GM12878 (cell line): ENCODE measurements around the gene UBE2D1. TPM values are rescaled to one million over a fixed set of nuclear protein-coding genes. Genes with fewer than 3 reads are reported as not detected.

Source experiments
- IKZF1 ChIP-seq: fragments of 450-650 bp; conservative IDR thresholded peaks from 2 replicates; pipeline ENCODE4 v1.6.1; 2017; ENCODE audit warnings: antibody characterized with exemption, mild to moderate bottlenecking
- KAT2A ChIP-seq: conservative IDR thresholded peaks from 2 replicates; pipeline ENCODE4 v1.6.1; 2011; ENCODE audit warnings: low read depth, low read length; ENCODE audit not compliant: control insufficient read depth
- MEF2A ChIP-seq: IDR thresholded peaks from 2 replicates; pipeline ENCODE4 v1.6.1; 2011; ENCODE audit warnings: low read depth, mild to moderate bottlenecking, low read length, moderate library complexity; ENCODE audit not compliant: insufficient read depth
- MTA2 ChIP-seq: fragments of 450-650 bp; IDR thresholded peaks from 2 replicates; pipeline ENCODE4 v1.6.1; 2016; ENCODE audit warnings: low read depth, mild to moderate bottlenecking, moderate library complexity
- NR2C2 ChIP-seq: IDR thresholded peaks from 2 replicates; pipeline ENCODE4 v1.6.1; 2011; ENCODE audit warnings: borderline replicate concordance, low read depth; ENCODE audit not compliant: control insufficient read depth, insufficient read length
- NR2F1 ChIP-seq: fragments of 450-650 bp; conservative IDR thresholded peaks from 2 replicates; pipeline ENCODE4 v1.6.1; 2017; ENCODE audit warnings: mild to moderate bottlenecking
- POU2F2 ChIP-seq: IDR thresholded peaks from 3 replicates; pipeline ENCODE4 v1.6.1; 2011; ENCODE audit warnings: low read depth, mild to moderate bottlenecking, low read length, borderline replicate concordance
- RFX5 ChIP-seq: IDR thresholded peaks from 2 replicates; pipeline ENCODE4 v1.6.1; 2011; ENCODE audit warnings: low read depth, low read length, improper control_type of control experiment
- RUNX3 ChIP-seq: IDR thresholded peaks from 2 replicates; pipeline ENCODE4 v1.6.1; 2012; ENCODE audit warnings: low read length, inconsistent platforms
- SMC3 ChIP-seq: IDR thresholded peaks from 2 replicates; pipeline ENCODE4 v1.6.1; 2011; ENCODE audit warnings: low read length, improper control_type of control experiment, borderline replicate concordance
- SREBF2 ChIP-seq: IDR thresholded peaks from 2 replicates; pipeline ENCODE4 v1.6.1; 2012; ENCODE audit warnings: mild to moderate bottlenecking, low read length
- YBX1 ChIP-seq: fragments of 450-650 bp; IDR thresholded peaks from 2 replicates; pipeline ENCODE4 v1.6.1; 2016; ENCODE audit warnings: antibody characterized with exemption
- ZNF207 ChIP-seq: fragments of 450-650 bp; IDR thresholded peaks from 2 replicates; pipeline ENCODE4 v1.6.1; 2014; ENCODE audit warnings: antibody characterized with exemption, mild to moderate bottlenecking, borderline replicate concordance
- polyA plus RNA-seq, 11 experiments: library from polyadenylated mRNA; depleted of rRNA in 4 of 11; unstranded in 6 of 11; stranded (reverse) in 5 of 11; fragments of >200 nt; fragmentation: Nextera tagmentation in 4 of 11; fragmentation: Illumina TruSeq in 1 of 11; extraction: Ambion mirVana in 4 of 11; extraction: Trizol in 1 of 11; gene quantifications; 1 replicate in 1 of 11; 2 replicates in 10 of 11; pipeline versions ENCODE4 v1.2.1 to v1.2.3, GENCODE V29; 2011 to 2016; ENCODE audit warnings: inconsistent platforms in 2 of 11, missing spikeins in 2 of 11, low read depth in 1 of 11
- total RNA-seq, 4 experiments: library from RNA; depleted of rRNA in 3 of 4; stranded (reverse); fragments of >200 nt in 3 of 4; fragmentation: Illumina TruSeq in 1 of 4; extraction: Trizol in 1 of 4; gene quantifications; 2 replicates each; pipeline versions ENCODE4 v1.2.1 to v1.2.3, GENCODE V29; 2013 to 2021
- TF ChIP-seq, protein P1 (sequence below): fragments of 450-650 bp; IDR thresholded peaks from 2 replicates; pipeline ENCODE4 v1.6.1; 2017; ENCODE audit warnings: low read depth, mild to moderate bottlenecking, moderate library complexity
- TF ChIP-seq, protein P2 (sequence below): fragments of 450-650 bp; IDR thresholded peaks from 2 replicates; pipeline ENCODE4 v1.6.1; 2017; ENCODE audit warnings: mild to moderate bottlenecking, moderate library complexity

The UBE2D1 gene
- total and polyA plus RNA-seq, 10 of the 15 experiments (the other 5 are each of a cell fraction or from before 2014, with no cell fraction given) = 6.1 to 32.0 (median 15.5) TPM

DNA sequence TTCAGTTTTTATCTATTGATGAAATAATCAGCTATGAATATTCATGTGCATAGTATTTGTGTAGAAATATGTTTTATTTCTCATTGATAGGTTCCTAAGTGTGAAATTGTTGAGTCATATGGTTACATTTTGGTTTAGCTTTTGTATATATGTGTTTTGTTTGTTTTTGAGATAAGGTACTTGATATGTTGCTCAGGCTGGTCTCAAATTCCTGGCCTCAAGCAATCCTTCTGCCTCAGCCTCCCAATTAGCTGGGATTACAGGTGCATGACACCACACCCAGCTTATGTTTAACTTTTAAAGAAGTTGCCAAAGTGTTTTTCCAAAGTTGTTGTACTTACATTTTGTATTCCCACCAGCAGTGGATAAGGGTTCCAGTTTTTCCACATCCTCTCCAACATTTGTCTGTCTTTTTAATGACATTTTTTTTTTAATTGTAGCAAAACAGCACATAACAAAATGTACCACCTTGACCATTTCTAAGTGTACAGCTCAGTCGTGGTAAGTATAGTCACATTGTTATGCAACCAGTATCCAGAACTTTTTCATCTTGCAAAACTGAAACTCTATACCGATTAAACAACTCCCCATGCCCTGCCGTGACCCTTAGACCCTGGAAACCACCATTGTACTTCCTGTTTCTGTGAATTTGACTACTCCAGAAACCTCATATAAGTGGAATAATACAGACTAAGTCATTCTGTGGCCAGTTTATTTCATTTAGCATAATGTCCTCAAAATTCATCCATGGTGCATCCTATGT is 12.6 kb upstream of the UBE2D1 start (continued):
- TF ChIP-seq, protein P1, sequence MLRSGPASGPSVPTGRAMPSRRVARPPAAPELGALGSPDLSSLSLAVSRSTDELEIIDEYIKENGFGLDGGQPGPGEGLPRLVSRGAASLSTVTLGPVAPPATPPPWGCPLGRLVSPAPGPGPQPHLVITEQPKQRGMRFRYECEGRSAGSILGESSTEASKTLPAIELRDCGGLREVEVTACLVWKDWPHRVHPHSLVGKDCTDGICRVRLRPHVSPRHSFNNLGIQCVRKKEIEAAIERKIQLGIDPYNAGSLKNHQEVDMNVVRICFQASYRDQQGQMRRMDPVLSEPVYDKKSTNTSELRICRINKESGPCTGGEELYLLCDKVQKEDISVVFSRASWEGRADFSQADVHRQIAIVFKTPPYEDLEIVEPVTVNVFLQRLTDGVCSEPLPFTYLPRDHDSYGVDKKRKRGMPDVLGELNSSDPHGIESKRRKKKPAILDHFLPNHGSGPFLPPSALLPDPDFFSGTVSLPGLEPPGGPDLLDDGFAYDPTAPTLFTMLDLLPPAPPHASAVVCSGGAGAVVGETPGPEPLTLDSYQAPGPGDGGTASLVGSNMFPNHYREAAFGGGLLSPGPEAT = peak; percentile 68; the same call in 1 of the 2 replicates
- TF ChIP-seq SREBF2 (no peak), IKZF1 (peak; percentile 76), POU2F2 (0 out of 3 replicates have a peak, but pooled peaks have one; percentile 15), KAT2A (no peak), ZNF207 (no peak), NR2F1 (peak; percentile 90), YBX1 (no peak), RFX5 (no peak), MEF2A (no peak), RUNX3 (peak; percentile 70), NR2C2 (no peak), SMC3 (no peak), MTA2 (peak; percentile 24; the same call in 1 of the 2 replicates)
- TF ChIP-seq, protein P2, sequence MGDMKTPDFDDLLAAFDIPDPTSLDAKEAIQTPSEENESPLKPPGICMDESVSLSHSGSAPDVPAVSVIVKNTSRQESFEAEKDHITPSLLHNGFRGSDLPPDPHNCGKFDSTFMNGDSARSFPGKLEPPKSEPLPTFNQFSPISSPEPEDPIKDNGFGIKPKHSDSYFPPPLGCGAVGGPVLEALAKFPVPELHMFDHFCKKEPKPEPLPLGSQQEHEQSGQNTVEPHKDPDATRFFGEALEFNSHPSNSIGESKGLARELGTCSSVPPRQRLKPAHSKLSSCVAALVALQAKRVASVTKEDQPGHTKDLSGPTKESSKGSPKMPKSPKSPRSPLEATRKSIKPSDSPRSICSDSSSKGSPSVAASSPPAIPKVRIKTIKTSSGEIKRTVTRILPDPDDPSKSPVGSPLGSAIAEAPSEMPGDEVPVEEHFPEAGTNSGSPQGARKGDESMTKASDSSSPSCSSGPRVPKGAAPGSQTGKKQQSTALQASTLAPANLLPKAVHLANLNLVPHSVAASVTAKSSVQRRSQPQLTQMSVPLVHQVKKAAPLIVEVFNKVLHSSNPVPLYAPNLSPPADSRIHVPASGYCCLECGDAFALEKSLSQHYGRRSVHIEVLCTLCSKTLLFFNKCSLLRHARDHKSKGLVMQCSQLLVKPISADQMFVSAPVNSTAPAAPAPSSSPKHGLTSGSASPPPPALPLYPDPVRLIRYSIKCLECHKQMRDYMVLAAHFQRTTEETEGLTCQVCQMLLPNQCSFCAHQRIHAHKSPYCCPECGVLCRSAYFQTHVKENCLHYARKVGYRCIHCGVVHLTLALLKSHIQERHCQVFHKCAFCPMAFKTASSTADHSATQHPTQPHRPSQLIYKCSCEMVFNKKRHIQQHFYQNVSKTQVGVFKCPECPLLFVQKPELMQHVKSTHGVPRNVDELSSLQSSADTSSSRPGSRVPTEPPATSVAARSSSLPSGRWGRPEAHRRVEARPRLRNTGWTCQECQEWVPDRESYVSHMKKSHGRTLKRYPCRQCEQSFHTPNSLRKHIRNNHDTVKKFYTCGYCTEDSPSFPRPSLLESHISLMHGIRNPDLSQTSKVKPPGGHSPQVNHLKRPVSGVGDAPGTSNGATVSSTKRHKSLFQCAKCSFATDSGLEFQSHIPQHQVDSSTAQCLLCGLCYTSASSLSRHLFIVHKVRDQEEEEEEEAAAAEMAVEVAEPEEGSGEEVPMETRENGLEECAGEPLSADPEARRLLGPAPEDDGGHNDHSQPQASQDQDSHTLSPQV = no peak
